SKM-1 treated with dmso at 0.1 percent for 144 hours (cell line): Measurements from ENCODE around the gene EPX.
A peak's percentile ranks its signal among the peaks of the same experiment; 100 is the strongest.
"Not testable (repeated sequence)": the region's sequence is repeated elsewhere in the genome, so short reads cannot be mapped to it uniquely, and the experiment has no call there.

Source experiments
- DNase-seq: peaks from one replicate; lab custom pipeline; 2025; ENCODE audit not compliant: unreplicated experiment; lab: John Stamatoyannopoulos, UW

The EPX gene, protein sequence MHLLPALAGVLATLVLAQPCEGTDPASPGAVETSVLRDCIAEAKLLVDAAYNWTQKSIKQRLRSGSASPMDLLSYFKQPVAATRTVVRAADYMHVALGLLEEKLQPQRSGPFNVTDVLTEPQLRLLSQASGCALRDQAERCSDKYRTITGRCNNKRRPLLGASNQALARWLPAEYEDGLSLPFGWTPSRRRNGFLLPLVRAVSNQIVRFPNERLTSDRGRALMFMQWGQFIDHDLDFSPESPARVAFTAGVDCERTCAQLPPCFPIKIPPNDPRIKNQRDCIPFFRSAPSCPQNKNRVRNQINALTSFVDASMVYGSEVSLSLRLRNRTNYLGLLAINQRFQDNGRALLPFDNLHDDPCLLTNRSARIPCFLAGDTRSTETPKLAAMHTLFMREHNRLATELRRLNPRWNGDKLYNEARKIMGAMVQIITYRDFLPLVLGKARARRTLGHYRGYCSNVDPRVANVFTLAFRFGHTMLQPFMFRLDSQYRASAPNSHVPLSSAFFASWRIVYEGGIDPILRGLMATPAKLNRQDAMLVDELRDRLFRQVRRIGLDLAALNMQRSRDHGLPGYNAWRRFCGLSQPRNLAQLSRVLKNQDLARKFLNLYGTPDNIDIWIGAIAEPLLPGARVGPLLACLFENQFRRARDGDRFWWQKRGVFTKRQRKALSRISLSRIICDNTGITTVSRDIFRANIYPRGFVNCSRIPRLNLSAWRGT

DNA sequence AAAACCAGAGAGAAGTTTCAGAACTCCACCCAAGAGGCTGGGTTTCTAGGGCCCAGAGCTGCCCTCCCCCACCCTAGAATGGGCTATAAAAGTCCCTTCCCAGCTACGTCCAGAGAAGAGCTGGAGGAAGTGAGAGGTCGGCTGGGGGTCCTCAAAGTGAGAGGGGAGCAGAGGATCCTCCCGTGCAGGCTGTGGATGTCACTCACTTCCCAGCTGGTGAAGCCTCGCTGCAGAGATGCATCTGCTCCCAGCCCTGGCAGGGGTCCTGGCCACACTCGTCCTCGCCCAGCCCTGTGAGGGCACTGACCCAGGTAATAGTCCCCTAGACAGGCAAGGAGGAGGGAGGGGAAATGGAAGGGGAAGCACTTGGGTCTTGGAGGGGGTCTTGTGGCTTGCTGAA, at the start of gene EPX:
EPX (plus strand) TSS at position 115 of the 400 bp plus-strand sequence; CDS start at position 236, 121 bp downstream.
- DNase-seq: no peak

DNA sequence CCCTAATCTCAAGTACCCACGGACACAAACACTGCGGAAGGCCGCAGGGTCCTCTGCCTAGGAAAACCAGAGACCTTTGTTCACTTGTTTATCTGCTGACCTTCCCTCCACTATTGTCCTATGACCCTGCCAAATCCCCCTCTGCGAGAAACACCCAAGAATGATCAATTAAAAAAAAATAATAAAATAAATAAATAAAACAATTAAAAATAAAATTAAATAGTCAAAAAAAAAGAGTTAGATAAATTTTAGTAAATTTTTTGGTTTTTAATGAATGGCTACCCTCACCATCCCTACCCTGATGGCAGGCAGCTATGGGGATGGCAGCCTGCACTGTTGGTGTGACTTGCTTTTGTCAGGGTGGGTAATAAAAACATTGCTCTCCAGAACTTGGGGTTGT, 49.2 kb upstream of the EPX start:
- DNase-seq: not testable (repeated sequence)

DNA sequence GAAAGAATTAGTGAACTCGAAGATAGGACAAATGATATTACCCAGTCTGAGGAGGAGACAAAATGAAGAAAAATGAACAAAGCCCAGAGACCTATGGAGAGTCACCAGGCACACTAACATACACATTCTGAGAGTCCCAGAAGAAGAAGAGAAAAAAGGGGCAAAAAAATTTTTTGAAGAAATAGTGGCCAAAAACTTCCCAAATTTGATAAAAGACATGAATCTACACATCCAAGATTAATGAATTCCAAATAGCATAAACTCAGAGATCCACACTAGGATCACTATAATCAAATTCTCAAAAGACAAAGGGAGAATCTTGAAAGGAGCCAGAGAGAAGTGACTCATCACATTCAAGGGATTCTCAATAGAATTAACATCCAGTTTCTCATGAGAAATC, 47.7 kb upstream of the EPX start:
- DNase-seq: no peak

DNA sequence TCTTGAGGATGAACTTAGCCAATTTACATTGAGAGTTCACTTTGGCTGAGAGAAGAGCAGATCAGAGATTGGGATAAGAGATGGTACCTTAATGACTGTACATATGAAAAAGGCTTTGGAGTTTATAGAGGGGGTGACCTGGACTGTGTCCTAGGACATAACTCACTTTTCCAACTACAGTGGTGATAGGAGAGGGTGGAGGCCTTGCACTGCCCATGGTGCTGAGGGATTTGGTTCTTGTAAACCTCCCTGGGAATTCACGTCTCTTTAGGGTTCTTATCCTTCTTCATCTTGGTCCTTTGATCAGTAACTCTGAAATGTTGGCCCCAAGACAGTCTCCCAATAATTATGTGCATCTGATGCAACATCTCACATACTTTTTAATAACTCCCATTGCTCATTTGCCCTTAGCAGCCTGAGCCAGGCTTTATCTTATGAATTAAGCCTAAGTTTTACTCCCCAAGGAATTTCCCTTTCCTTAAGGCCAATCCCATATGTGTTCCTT, 44.5 kb upstream of the EPX start, which contains the start of gene OR4D1:
OR4D1 (plus strand) TSS at position 455 of the 505 bp plus-strand sequence. CDS start 6,770 bp downstream, outside the sequence.
- DNase-seq: no peak

DNA sequence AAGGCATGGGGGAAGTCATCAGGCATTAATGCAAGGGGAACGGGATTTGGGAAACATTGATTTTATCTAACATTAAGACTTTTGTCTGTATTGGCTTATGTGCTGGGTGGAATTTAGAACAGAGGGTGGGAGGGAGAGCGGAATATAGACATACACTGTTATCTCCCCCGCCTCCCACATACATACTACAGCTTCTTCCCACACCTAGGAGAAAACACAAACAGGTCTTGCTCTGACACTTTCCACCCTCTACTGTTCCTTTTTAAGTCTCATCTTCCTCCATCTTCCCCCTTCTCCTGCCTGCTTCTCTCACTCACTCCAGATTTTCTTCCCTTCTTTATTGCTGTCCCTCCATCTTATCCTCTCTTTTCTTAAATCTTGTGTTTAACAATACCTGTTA, 43.9 kb upstream of the EPX start:
- no peak for DNase-seq

DNA sequence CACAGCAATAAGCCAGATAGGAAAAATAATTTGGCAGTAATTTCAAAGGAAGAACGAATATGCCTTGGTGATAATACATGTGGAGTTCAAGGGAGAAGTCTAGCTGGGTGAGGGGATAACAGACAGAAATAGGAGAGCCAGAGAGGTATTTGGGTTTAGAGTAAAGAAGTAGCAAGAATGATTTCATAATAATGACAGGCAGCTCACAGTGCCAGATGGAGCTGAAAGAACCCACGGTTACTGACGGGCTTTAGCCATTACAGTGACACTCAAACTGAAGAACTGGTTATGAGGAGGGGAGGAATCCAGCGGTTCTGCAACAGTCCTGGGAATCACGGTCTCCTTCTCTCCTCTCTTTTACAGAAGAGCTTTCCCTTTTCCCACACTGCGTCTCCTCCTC, 42.1 kb upstream of the EPX start:
- no peak for DNase-seq

DNA sequence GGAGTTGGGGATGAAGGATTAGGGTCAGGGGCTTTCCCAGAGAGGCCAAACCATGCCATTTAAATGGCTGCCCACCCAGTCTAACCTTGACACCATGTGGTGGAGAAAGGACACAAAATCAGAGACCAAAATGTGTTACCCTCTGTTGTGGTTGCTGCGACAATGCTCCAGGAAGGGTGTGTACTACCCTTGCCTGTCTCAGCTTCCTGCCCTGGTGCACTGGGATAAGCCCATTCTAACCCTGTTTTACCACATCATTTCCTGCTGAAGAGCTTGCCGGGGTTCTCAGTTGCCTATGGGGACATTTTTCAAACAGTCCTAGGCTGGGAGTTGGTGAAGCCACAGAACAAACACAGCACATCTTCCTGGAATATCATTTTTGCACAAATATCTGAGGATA, 39.5 kb upstream of the EPX start:
- no peak for DNase-seq

DNA sequence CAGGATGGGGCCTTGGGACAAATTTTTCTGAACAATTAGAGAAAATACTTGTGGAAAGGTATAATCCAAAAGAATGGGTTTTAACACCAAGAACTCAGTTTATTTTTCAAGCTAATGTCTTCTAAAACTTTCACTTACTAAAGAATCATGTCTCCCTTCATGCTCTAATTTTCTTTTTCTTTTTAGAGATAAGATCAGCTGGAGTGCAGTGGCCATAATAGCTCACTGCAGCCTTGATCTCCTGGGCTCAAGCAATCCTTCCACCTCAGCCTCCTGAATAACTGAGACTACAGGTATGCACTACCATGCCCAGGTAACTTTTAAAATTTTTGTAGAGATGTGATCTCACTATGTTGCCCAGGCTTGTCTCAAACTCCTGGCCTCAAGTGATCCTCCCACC, 38.9 kb upstream of the EPX start:
- no peak for DNase-seq

DNA sequence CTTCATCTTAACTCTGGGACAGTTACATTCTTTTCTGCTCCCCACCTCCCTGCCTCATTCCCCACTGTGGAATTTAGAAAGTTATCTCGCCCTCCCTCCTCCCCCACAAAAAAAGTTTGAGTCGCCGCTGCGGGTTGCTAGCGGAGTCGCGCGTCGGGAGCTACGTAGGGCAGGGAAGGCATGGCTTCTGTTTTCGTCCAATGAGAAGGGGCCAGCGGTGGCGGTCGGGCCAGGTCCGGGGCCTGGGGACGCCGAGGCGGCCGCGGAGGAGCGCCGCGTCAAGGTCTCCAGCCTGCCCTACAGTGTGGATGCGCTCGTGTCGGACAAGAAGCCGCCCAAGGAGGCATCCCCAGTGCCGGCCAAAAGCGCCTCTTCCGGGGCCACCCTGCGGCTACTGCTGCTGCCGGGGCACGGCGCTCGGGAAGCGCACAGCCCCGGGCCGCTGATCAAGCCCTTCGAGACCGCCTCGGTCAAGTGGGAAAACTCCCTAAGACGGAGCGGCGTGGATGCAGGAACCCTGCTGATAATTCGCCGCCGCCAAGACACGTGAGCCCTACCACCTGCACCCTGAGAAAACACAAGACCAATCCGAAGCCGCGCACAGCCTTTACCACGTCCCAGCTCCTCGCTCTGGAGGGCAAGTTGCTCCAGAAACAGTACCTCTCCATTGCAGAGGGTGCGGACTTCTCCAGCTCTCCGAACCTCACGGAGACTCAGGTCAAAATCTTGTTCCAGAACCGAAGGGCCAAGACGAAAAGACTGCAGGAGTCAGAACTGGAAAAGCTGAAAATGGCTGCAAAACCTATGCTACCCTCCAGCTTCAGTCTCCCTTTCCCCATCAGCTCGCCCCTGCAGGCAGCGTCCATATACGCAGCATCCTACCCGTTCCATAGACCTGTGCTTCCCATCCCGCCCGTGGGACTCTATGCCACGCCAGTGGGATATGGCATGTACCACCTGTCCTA, 35.4 kb upstream of the EPX start:
- DNase-seq: no peak

DNA sequence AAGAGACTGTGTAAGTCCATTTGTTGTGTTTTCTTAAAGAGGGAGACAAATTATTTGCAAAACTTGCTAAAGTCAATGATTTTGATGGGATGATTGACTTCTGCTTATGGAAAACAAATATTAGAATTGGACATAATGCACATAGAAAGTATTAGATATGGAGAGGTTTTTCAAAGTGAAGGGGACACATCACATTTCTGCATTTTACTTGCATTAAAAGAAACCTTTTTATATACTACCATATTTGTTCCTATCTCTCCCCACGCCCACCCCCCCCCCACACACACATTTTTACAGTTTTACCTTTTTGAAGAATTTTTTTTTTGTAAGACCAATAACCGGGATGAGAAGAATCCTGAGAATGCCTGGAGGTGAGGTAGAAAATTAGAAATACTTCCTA, 34.3 kb upstream of the EPX start:
- DNase-seq: no peak

DNA sequence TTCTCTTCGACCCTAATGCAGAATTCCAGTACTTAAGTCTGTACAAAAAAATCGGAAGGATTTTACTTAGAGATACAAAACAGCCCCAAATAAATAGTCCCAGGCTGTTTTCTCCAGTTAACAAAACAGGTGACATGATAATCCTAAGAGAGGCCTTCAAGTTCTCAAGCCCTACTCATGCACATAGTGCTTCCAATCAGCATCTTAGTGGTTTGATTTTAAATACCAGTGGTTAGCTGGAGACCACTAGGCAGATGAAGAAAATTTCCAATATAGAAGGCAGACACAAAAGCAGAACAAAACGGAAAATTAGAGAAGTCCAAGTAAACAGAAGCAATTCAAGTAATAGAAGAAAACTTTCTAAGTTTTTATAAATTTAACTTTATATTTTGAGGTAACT, 31.0 kb upstream of the EPX start:
- DNase-seq: no peak

DNA sequence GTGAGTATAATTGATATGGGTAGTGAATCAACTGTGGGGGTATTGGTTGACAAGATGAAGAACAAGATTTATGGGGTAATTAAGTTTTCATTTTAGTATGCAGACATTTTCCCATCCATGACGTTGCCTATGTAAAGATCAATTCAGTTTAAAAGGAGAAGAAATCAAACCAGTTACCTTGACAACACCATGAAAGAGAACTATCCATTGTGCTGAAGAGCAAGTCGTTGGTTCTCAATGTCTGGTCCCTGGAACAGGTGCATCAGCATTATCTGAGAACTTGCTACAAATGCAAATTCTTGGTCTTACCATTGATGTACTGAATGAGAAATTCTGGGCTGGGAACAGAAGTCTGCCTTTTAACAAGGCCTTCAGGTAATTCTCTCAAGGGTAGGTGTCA, 26.5 kb upstream of the EPX start:
- DNase-seq: no peak

DNA sequence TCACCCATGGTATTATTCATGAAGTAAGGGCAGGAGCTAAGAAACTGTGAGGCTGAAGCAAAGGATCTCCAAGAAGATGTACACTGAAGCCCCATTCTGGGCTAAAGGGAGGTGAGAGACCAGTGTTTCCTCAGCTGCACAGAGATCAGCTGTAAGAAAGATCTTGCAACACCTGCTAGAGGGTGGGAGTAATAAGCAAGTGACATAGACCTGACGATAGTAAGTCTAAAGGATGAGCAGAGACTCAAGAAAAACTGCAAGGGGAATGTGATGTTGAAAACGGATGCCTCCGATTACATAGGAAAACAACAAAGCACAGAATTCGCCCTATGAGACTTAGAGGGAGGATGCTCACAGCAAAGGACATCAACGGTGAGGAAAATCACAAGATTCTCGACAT, 25.8 kb upstream of the EPX start, which contains the start of gene OR4D2:
OR4D2 (plus strand) TSS at position 301 of the 400 bp plus-strand sequence. CDS start 2,674 bp downstream, outside the sequence.
- DNase-seq: no peak

DNA sequence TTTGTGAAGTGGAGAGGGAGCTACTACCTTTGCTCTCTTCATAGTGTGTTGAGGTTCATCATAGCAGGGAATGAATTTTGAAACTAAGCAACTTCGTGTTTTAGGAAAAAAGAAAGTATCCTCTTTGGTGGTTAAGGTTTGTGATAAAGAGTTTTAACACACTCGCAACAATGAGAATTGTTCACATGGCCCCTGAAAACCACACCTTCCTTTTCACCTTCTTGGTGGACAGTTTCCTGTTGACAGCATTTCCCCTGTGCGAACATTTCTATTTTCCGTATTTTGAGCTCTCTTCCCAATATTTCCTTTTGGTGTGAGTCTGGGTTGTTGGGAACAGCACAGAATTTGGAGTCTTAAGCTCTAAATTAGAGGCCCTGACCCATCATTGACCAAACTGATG, 21.9 kb upstream of the EPX start:
- no peak for DNase-seq

DNA sequence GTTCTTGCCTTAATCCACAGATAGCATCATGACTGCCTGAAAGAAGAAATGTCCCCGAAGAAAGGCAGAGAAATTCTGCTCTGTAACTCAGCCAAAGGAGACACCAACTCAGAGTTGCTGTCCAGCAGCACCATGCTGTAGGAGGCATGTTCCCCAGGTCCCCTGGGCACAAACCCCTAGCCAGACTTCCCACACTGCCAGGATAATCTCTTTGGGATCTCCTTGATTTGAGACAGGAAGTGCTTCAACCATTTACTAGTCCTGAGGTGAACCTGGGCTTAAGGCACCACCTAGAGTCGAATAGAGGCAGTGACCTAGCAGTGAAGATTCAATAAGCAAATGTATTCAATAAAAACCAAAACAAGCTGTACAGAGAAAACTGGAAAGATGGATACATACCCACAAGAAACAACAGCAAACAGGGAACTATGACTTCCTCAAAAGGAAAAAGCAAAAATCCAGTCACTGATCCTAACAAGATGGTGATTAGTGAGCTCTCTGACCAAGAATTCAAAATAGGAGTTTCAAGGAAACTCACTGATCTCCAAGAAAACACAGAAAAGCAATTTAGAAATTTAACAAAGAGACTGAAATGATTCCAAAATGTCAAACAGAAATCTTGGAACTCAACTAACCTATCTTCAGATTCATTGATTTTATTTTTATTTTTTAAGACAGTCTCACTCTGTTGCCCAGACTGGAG, 20.0 kb upstream of the EPX start:
- DNase-seq: no peak

DNA sequence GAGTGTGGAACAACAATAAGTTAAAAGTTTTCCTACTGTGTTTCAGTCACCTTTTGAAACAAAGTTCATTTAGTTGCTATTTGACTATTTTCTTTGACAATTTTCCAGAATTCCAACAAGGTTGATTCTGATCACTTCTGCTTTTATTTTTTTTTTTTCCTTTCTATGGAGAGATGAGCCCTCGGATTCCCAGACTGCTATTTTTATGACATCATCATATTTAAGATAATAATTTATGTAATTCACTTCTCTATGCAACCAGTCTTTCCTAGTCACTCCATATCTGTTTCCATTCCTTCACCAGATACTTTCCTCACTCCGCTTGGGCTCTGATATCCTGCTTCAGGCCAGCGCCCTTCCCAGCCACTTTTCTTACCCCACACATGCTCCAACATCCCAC, 17.7 kb upstream of the EPX start:
- no peak for DNase-seq

DNA sequence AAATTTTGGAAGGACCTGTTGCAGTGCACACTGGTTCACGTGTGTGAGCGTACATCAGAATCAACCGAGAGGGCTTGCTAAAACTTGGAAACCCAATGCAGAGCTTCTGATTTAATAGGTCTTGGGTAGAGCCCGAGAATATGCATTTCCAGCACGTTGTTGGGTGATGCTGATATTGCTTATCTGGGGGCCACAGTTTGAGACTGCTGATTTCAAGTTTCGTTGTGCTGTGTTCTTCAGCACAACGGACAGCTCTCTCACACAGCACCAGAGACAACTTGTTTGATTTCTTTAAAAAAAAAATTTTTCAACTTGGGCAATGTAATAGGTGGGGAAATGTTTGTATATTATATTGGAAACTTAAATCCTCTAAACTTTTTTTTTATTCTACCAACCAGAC, 16.3 kb upstream of the EPX start:
- DNase-seq: no peak

DNA sequence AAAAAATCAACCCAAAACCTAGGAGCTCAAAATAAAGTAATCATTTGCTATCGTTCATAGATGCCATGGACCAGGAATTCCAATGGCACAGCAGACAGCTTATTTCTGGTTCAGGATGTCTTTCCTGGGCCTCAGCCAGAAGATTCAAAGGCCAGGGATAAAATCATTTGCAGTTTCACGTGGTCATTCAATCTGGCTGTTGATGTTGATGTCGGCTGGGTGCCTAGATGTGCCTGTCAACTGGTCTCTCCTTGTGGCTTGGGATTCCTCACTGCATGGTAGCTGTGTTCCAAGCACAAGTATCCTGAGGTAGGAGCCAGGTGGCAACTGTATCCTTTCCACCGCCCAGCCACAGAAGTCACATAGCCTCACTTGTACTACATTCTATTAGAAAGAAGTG, 10.7 kb upstream of the EPX start:
- DNase-seq: no peak

DNA sequence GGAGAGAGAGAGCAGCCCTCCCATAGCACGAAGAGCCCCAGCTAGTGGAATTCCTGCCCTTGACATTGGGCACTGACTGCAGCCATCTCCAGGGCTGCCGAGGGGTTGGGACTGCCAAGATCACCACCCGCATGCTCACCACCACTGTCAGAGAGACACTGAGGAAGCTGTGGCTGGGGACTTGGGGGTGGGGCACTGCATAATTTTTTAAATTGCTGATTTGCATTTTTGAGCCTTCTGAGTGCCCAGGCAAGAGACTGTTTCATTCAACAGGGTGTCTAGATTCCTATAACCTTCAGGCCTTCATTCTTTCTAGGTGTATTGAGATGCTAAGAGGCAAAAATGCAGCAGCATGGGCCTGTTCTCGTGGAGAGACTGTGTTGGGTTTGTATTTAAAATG, 9.0 kb upstream of the EPX start:
- DNase-seq: no peak

DNA sequence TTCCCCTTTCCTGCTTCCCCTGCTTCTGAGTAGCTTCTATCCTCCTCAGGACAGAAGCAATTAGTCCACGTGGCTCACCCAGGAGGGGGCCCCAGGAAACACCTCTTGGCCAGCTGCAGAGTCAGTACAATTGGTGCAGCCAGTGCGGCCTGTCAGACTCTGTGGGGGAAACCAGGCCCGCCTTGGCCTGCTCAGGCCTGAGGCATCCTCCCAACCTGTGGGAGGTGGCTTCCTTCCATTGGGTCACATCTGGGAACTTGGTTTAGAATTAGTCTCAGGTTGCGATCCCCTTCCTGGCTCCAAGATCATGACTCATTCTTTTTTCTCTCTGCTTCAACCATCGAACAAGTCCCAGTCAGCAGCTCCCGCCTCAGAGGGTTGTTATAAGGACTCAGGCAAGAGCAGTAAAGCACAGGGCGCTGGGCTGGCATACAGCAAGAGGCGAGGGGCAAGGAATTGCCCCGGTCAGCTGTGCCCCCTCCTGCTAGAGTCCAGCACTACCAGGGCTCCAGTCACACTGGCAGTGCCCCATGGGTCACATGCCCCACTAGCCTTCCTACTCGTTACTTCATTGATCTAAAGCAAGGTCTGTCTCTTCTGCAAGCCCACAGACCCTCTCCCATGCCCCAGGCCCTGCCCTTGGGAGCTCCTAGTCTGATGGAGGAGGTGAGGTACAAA, 8.1 kb upstream of the EPX start:
- peak; percentile 63 for DNase-seq
